Adipose tissue (tissue), 3 donors: Measurements from ENCODE around the gene PCGF1. TPM values are rescaled to one million over a fixed set of nuclear protein-coding genes. Genes with fewer than 3 reads are reported as not detected.

Experiments used
- H3K27ac ChIP-seq: one replicate; pipeline ENCODE4 v1.5.1; 2013; ENCODE audit warnings: low read depth, low read length
- WGBS, 3 donors: extraction: QIAGEN DNeasy Blood & Tissue Kit; methylation state at CpG; one replicate each; pipeline ENCODE4 v1.1.7; 2013; 5-methylcytosine and 5-hydroxymethylcytosine counted together
- polyA plus RNA-seq, 3 donors: library from polyadenylated mRNA; stranded (reverse); fragments of 200-250 nt; gene quantifications; one replicate each; pipeline ENCODE4 v1.2.3, GENCODE V29; 2013
- donor health status: healthy with polysubstance abuse.
- donor health status: Bipolar disorder and iron deficiency.
- donor health status: healthy.

The PCGF1 gene
- polyA plus RNA-seq, 3 donors, result 11.1 to 22.5 (median 11.5) TPM

DNA sequence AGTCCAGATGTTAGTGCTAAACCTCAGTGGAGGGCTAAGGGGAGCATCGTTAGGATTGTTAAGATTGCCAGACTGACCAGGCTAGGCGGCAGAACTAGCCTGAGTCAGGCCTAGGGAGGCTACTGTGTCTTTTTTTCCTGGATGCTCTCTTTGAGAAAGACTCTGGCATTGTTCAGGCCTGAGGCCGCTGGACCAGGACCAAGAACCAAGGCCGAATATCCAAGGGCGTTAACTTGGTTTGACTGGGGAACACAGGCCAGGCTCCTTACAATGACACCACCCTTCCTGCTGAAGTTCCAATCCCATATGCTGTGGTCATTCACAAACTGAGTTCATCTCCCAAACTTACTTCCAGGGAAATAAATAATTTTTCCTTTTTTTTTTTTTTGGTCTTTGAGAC, 32.8 kb upstream of the PCGF1 start:
- H3K27ac ChIP-seq, result no peak overlapping the region
- WGBS, 3 donors, result 52 to 69% (median 54%) methylated on average over 5 of the region's 5 CpGs

DNA sequence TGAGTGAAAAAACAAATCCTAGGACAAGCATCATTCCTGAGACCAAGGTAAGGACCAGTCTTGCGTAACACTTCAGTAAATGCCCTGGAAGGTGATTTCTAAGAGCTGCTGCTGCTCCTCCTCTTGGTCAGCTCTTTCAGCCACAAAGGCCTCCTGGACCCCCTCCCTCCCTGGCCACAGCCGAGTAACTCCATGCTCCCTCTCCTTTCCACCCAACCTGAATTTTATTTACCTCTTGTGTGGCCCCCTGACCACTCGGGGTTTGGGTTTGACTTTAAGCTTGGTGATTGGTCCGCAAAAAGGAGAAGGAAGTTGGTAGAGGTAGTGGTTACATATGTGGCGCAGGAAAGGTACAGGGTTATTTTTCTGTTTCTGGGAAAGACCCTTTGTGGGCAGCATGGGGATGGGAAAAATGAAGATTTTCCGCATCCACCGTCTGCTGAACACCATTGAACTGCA, 31.4 kb upstream of the PCGF1 start:
- H3K27ac ChIP-seq, result no peak overlapping the region
- 50 to 74% (median 57%) methylated on average over 7 of the region's 7 CpGs for WGBS, 3 donors

DNA sequence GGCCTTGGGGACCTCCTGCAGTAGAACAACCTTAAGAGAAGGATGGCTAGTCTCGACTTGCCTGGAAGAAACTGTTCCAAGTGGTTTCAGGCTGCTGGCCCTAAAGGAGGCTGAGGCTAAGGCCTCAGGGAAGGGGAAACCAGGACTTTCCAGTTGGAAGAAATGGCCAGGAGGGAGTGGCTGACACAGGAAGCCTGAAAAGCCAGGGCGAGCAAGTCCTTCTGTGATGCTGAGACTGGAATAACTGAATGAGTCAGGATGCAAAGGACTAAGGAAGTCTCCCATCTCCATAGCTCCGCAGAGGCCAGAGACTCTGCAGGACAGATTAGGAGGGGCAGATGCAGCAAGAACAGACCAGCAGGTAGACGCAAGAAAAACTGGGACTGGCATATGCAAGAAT, 29.6 kb upstream of the PCGF1 start:
- H3K27ac ChIP-seq, result no peak overlapping the region
- 63 to 67% (median 65%) methylated on average over 4 of the region's 4 CpGs for WGBS, 3 donors

DNA sequence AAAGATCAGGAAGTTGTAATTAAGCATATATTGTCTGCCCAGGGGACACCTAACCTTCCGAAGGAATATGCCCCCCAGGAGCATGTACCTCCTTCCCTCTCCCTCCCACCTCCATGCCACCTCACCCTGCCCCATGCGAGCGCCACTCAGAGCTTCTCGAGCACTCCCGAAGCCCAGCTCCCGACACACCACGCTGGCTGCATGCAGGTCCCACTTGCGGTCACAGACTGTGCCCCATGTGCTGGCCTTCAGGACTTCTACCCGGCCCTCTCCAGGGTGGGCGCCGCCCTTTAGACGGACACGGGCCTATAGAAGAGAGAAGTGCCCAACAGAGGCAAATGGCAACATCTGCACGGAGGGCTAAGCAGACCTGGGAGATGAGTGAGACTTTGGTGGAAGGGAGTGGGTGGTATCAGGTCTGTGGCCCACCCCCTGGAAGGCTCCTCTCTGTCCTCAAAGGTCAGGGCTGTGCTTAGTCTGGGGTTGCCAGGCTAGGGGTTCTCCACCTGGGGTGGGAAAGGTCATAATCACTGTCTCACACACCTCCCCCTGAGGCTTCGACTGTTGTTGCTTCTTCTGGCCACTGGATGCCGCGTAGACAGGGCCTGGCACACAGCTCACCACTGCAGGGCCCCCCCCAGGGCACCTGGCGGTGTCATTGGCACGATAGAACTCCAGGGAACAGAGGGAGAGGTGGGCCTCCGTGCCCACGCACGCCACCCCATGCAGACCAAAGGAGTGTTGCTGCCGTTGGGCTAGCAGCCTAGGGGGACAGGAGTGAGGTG, 28.9 kb upstream of the PCGF1 start:
- WGBS, 3 donors, result 77 to 90% (median 87%) methylated on average over 23 of the region's 23 CpGs
- H3K27ac ChIP-seq, result no peak overlapping the region

DNA sequence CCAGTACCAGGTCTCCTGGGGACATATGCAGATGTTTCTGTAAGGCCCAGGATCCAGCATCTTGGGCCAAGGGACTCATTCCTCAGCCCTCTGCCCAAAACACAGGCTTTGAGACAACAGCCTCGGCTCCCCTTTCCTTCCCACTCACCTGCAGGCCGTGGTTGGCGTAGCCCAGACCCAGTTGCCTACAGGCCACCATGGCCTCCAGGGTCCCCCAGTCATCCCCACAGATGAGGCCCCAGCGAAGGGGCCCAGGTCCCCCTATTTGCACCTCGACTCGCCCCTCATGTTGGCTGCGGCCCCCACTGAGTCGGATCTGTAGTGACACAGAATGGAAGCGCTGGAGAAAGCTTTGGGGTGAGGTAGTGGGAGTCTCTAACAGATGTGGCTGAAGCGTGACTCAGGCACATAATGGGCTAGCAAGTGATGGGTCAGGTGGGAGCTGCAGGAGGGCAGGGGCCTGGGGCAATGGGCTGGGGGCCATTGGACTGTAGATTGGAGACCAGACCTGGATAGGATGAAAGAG, 28.0 kb upstream of the PCGF1 start:
- H3K27ac ChIP-seq, result no peak overlapping the region
- 86 to 92% (median 92%) methylated on average over 9 to 10 of the region's 10 CpGs for WGBS, 3 donors

DNA sequence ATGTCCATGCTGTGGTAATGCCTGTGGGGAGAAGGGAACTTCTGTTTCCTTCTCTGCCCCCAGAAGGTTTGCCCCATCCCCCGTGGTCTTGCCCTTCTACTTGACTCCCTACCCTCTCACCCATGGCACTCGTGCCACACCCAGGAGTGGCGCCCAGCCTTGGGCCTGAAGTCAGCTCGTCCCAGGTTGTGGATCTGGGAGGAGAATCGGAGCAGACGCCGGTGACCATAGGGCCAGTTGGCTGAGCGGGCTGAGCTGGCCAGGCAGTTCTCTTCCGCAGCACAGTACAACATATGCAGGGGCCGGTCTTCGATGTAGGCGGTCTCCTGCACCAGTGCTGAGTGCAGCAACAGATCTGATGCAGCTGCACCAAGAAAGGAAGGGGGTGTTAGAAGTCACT, 26.9 kb upstream of the PCGF1 start:
- no peak overlapping the region for H3K27ac ChIP-seq
- WGBS, 3 donors, result 79 to 82% (median 81%) methylated on average over 12 of the region's 12 CpGs

GRCh38 chr2:74533464-74533863, 26.0 kb upstream of the PCGF1 start:
- WGBS, 3 donors, result 78 to 88% (median 81%) methylated on average over 4 of the region's 4 CpGs
- no peak overlapping the region for H3K27ac ChIP-seq

- H3K27ac ChIP-seq, result no peak overlapping the region
Measured at GRCh38 chr2:74532222-74532621, 24.7 kb upstream of the PCGF1 start.

DNA sequence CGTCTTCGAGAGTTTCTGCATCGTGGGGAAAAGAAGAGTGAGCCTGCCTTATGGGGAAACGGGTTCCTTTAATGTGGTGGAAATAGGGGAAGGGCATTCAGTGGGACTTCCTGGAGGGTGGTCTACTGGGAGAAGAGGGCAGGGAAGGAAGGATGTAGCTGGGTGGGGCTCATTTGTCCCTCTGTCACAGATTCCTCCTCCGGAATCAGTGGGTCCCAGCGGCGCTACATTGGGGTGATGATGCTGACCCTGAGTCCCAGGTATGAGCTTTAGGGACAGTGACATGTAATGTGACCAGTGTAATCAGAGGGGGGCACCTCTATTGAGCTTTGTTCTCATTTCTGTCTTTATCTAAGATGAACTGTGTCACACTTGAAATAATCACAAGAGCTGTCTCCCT, 24.2 kb upstream of the PCGF1 start:
- WGBS, 3 donors, result 73 to 86% (median 73%) methylated on average over 7 of the region's 7 CpGs
- H3K27ac ChIP-seq, result no peak overlapping the region

GRCh38 chr2:74530239-74531187, 23.0 kb upstream of the PCGF1 start:
- peak overlapping the region; percentile 57 for H3K27ac ChIP-seq
- WGBS, 3 donors, result 1 to 3% (median 3%) methylated on average over 54 of the region's 54 CpGs

- WGBS, 3 donors, result 0 to 1% (median 0%) methylated on average over 82 to 87 of the region's 87 CpGs
- H3K27ac ChIP-seq, result peak within 1 kb of the TSS; percentile 70
Measured at GRCh38 chr2:74529357-74530238, 22.1 kb upstream of the PCGF1 start, which contains the start of the genes AUP1 and HTRA2. Gene AUP1, minus strand, starts transcription at chr2:74529706. Its CDS starts 77 bp downstream, at chr2:74529629. Gene HTRA2, plus strand, starts transcription at chr2:74529933. Its CDS starts 74 bp downstream, at chr2:74530007.

- H3K27ac ChIP-seq, result peak overlapping the region; percentile 70
- 14 to 20% (median 17%) methylated on average over 29 of the region's 29 CpGs for WGBS, 3 donors
Measured at GRCh38 chr2:74528600-74529356, 21.3 kb upstream of the PCGF1 start.

DNA sequence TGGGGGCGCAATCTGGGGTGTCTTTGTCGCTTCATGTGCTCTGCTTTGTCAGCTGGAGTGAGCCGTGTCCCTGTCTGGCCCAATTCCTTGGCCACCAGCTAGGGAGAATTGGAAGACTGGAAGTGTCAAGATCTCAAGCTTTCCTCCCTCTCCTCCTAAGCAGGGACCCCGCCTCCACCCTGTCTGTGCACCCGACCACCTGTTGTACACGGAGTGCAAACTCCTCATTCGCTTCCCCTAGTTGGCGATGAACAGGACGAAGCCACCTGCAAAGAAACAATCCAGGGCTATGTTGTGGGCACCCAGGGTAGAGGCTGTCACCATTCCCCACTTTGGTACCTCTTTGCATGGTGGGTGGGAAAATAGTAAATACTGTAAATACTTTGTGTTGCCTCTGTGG, 20.2 kb upstream of the PCGF1 start:
- no peak overlapping the region for H3K27ac ChIP-seq
- 90 to 95% (median 91%) methylated on average over 9 of the region's 9 CpGs for WGBS, 3 donors

DNA sequence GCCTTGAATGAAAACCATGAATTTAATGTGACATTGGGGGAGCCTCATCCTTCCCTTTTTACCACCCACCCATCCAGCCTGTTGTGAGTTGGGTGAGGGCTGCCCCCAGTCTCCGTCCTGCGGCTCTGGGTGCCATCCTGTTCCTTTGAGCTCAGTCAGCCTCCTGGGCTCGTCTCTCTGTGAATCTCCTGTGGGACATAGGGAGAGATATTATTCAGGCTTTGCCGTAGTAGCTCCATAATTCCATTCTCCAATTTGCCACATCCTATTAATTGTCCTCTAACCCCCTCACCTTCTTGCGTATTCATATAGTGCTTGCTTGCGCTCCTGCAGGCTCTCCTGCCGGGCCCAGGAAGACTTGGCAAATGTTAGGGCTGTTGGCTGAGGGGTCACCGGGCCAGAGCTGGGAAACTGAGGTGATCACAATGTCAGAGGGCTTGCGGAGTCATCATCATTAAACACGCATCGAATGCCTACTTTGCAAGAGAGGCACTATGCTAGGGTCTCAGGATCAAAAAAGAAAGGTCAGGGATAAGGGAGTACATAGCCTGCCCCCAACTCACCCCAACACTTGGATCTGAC, 19.2 kb upstream of the PCGF1 start:
- WGBS, 3 donors, result 96 to 97% (median 97%) methylated on average over 11 of the region's 11 CpGs
- H3K27ac ChIP-seq, result no peak overlapping the region

- H3K27ac ChIP-seq, result no peak within 1 kb of the TSS
- 81 to 87% (median 83%) methylated on average over 11 of the region's 11 CpGs for WGBS, 3 donors
Measured at GRCh38 chr2:74525717-74526648, 18.5 kb upstream of the PCGF1 start, which contains the start of gene DQX1. Gene DQX1, minus strand, starts transcription at chr2:74526231. Its CDS starts 502 bp downstream, at chr2:74525729.
